HL-60 (cell line): ENCODE data around the gene CACNG6.

Source experiments
- POLR2AphosphoS5 ChIP-seq: IDR thresholded peaks from 2 replicates; pipeline ENCODE4 v1.6.1; 2012; ENCODE audit warnings: low read depth
- SPI1 ChIP-seq: IDR thresholded peaks from 2 replicates; pipeline ENCODE4 v1.6.1; 2012; ENCODE audit warnings: low read depth, mild to moderate bottlenecking, borderline replicate concordance
- TF ChIP-seq, protein P1 (sequence below): IDR thresholded peaks from one replicate; pipeline ENCODE4 v1.5.1; 2011; ENCODE audit warnings: low read length, control low read depth, inconsistent platforms; ENCODE audit not compliant: insufficient read depth

DNA sequence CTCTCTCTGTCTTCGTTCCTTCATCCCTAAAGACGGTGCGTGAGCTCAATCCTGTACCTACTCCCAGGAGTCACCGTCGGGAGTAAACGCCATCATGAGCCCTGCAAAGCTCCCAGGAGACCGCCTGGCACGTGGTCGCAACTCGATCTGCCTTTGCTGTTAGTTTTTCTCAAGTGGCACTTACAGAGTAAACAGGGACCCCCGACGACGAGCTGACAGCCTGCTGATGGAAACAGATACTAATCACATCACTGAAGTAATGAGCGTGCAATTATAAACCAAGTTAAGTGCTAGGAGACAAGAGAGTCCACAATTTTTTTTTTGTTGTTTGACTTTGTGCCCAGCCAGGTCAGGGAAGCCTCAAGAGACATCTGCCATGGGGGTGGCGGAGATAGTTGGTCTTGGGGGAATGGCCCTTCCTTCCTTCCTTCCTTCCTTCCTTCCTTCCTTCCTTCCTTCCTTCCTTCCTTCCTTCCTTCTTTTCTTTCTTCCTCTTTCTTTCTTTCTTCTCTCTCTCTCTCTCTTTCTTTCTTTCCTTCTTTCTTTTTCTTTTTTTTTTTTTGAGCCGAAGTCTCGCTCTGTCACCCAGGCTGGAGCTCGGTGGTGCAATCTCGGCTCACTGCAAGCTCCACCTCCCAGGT lies 23.6 kb downstream of the CACNG6 start:
- TF ChIP-seq, protein P1, sequence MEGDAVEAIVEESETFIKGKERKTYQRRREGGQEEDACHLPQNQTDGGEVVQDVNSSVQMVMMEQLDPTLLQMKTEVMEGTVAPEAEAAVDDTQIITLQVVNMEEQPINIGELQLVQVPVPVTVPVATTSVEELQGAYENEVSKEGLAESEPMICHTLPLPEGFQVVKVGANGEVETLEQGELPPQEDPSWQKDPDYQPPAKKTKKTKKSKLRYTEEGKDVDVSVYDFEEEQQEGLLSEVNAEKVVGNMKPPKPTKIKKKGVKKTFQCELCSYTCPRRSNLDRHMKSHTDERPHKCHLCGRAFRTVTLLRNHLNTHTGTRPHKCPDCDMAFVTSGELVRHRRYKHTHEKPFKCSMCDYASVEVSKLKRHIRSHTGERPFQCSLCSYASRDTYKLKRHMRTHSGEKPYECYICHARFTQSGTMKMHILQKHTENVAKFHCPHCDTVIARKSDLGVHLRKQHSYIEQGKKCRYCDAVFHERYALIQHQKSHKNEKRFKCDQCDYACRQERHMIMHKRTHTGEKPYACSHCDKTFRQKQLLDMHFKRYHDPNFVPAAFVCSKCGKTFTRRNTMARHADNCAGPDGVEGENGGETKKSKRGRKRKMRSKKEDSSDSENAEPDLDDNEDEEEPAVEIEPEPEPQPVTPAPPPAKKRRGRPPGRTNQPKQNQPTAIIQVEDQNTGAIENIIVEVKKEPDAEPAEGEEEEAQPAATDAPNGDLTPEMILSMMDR, result no peak
- TF ChIP-seq POLR2AphosphoS5 (no peak), SPI1 (no peak)
